ENCODE measurements around the gene FBLIM1.

Gene FBLIM1

GRCh38 chr1:15760520-15761211 is 2.1 kb downstream of the FBLIM1 start:
- no peak for FAIRE-seq
- DNase-seq (ENCODE audit: insufficient read length, low spot score): peak; percentile 68
- TF ChIP-seq POLR2A (IDR thresholded peaks at IDR 0.05; ENCODE audit: low read depth, low read length): no peak

- DNase-seq (ENCODE audit: insufficient read length, low spot score): no peak
- no peak for FAIRE-seq
- TF ChIP-seq POLR2A (IDR thresholded peaks at IDR 0.05; ENCODE audit: low read depth, low read length): no peak
Measured at GRCh38 chr1:15761366-15762128, 3.0 kb downstream of the FBLIM1 start.

- no peak for TF ChIP-seq POLR2A (IDR thresholded peaks at IDR 0.05; ENCODE audit: low read depth, low read length)
- DNase-seq (ENCODE audit: insufficient read length, low spot score) (no peak), FAIRE-seq (no peak)
Measured at GRCh38 chr1:15762546-15762945, 4.0 kb downstream of the FBLIM1 start.

- TF ChIP-seq POLR2A (IDR thresholded peaks at IDR 0.05; ENCODE audit: low read depth, low read length): no peak
- FAIRE-seq (no peak), DNase-seq (ENCODE audit: insufficient read length, low spot score) (no peak)
Measured at GRCh38 chr1:15764269-15764764, 5.7 kb downstream of the FBLIM1 start.

GRCh38 chr1:15764890-15765289 is 6.3 kb downstream of the FBLIM1 start:
- no peak for DNase-seq (ENCODE audit: insufficient read length, low spot score)
- FAIRE-seq: no peak
- TF ChIP-seq POLR2A (IDR thresholded peaks at IDR 0.05; ENCODE audit: low read depth, low read length): no peak

- FAIRE-seq (no peak), DNase-seq (ENCODE audit: insufficient read length, low spot score) (no peak)
- no peak for TF ChIP-seq POLR2A (IDR thresholded peaks at IDR 0.05; ENCODE audit: low read depth, low read length)
Measured at GRCh38 chr1:15765495-15766194, 7.0 kb downstream of the FBLIM1 start.

GRCh38 chr1:15767941-15768340 is 9.3 kb downstream of the FBLIM1 start:
- TF ChIP-seq POLR2A (IDR thresholded peaks at IDR 0.05; ENCODE audit: low read depth, low read length): no peak
- DNase-seq (ENCODE audit: insufficient read length, low spot score): no peak
- FAIRE-seq: no peak

- no peak for DNase-seq (ENCODE audit: insufficient read length, low spot score)
- no peak for FAIRE-seq
- TF ChIP-seq POLR2A (IDR thresholded peaks at IDR 0.05; ENCODE audit: low read depth, low read length): no peak
Measured at GRCh38 chr1:15768388-15768787, 9.8 kb downstream of the FBLIM1 start.

- no peak for TF ChIP-seq POLR2A (IDR thresholded peaks at IDR 0.05; ENCODE audit: low read depth, low read length)
- DNase-seq (ENCODE audit: insufficient read length, low spot score) (no peak), FAIRE-seq (no peak)
Measured at GRCh38 chr1:15770313-15770962, 11.8 kb downstream of the FBLIM1 start.

- FAIRE-seq (no peak), DNase-seq (ENCODE audit: insufficient read length, low spot score) (no peak)
- TF ChIP-seq POLR2A (IDR thresholded peaks at IDR 0.05; ENCODE audit: low read depth, low read length): no peak
Measured at GRCh38 chr1:15771836-15772515, 13.4 kb downstream of the FBLIM1 start.

GRCh38 chr1:15775706-15776105 is 17.1 kb downstream of the FBLIM1 start:
- FAIRE-seq: no peak

GRCh38 chr1:15777909-15778707 is 19.5 kb downstream of the FBLIM1 start:
- TF ChIP-seq POLR2A (IDR thresholded peaks at IDR 0.05; ENCODE audit: low read depth, low read length): no peak
- DNase-seq (ENCODE audit: insufficient read length, low spot score) (no peak), FAIRE-seq (no peak)

More at GRCh38 chr1:15775706-15776105, 17.1 kb downstream of the FBLIM1 start:
- no peak for TF ChIP-seq POLR2A (IDR thresholded peaks at IDR 0.05; ENCODE audit: low read depth, low read length)
- DNase-seq (ENCODE audit: insufficient read length, low spot score): no peak

Data from H54 (cell line).